Ectodermal cell (in vitro differentiated cells): ENCODE results near the gene KLK1.
"Not testable (repeated sequence)": the region's sequence is repeated elsewhere in the genome, so short reads cannot be mapped to it uniquely, and the experiment has no call there.

Source experiments
- H3K27ac ChIP-seq: 2 replicates; pipeline ENCODE4 v1.7.0; 2013; ENCODE audit warnings: mild to moderate bottlenecking, low read depth, low read length; ENCODE audit not compliant: insufficient read depth, poor library complexity, severe bottlenecking
- H3K27me3 ChIP-seq: 2 replicates; pipeline ENCODE4 v1.7.0; 2013; ENCODE audit warnings: mild to moderate bottlenecking, low read length; ENCODE audit not compliant: insufficient read depth, control insufficient read depth, poor library complexity, severe bottlenecking
- H3K36me3 ChIP-seq: one replicate; pipeline ENCODE4 v1.7.0; 2013; ENCODE audit warnings: low read length; ENCODE audit not compliant: control insufficient read depth, insufficient read depth
- H3K4me1 ChIP-seq: one replicate; pipeline ENCODE4 v1.7.0; 2013; ENCODE audit warnings: low read length; ENCODE audit not compliant: control insufficient read depth, insufficient read depth
- H3K4me3 ChIP-seq: 2 replicates; pipeline ENCODE4 v1.7.0; 2013; ENCODE audit warnings: low read depth, low read length, control low read depth; ENCODE audit not compliant: insufficient read depth
- H3K9me3 ChIP-seq: 2 replicates; pipeline ENCODE4 v1.7.0; 2013; ENCODE audit warnings: mild to moderate bottlenecking, low read length, moderate library complexity; ENCODE audit not compliant: control insufficient read depth
- WGBS, 2 experiments: methylation state at CpG; one replicate each; pipeline ENCODE4 v1.1.7; 2013; ENCODE audit warnings: missing lambda C conversion rate in 2 of 2; 5-methylcytosine and 5-hydroxymethylcytosine counted together

The KLK1 gene

GRCh38 chr19:50817941-50818858 is 5.4 kb downstream of the KLK1 start:
- H3K4me3 ChIP-seq, result peak overlapping the region; percentile 41
- WGBS, 2 experiments, result 24 to 25% methylated on average over 52 of the region's 52 CpGs
- no peaks in the 10 kb centered on the region for H3K9me3 ChIP-seq
- H3K27ac ChIP-seq, result no peak overlapping the region
- H3K27me3 ChIP-seq, result peaks cover 69% of the 10 kb centered on the region
- peaks cover 5% of the 10 kb centered on the region for H3K4me1 ChIP-seq
- no peaks in the 10 kb centered on the region for H3K36me3 ChIP-seq

DNA sequence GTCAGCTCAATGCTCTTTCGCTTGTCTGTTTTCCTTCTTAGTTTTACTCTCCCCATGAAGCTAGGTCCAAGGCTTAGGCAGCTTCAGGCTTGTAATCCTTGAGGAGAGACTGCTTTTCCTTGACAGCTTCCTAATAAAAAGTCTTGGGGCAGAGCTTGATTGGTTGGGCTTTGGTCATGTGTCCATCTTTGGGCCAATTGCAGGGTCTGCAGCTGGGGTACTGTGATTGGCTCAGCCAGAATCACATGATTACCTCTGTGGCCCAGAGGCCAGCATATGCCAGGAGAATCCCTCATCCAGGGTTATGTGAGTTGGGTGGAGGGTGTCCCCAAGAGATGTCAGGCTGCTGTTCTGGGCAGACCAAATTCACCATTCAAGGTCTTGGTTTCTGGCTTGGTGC is 8.1 kb downstream of the KLK1 start:
- Histone ChIP-seq H3K36me3 (no peaks in the 10 kb centered on the region), H3K4me3 (no peak overlapping the region), H3K9me3 (no peaks in the 10 kb centered on the region), H3K4me1 (peaks cover 5% of the 10 kb centered on the region), H3K27ac (no peak overlapping the region), H3K27me3 (peaks cover 45% of the 10 kb centered on the region)
- WGBS, 2 experiments, result 91 to 96% methylated on average over 1 of the region's 1 CpG

DNA sequence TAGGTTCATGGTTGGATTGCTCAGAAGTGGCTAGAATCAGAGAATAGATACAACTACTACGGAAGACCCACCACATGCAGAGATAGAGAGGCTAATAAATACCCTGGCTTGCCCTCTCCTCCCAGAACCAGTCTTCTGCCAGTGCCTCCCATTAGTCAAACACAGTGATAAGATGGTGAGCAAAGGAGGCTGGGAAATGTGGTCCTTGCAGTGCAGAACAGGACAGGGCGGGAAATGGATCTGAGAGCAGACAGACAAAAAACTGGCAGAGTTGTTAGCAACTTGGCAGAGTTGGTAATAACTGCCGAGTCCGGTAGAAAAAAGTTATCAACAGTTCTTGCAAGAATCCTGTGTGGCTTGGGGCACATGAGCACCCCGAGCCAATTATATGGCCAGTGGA is 8.7 kb downstream of the KLK1 start:
- H3K9me3 ChIP-seq, result no peaks in the 10 kb centered on the region
- no peak overlapping the region for H3K27ac ChIP-seq
- H3K36me3 ChIP-seq, result no peaks in the 10 kb centered on the region
- 82 to 88% methylated on average over 5 of the region's 5 CpGs for WGBS, 2 experiments
- no peak overlapping the region for H3K4me3 ChIP-seq
- H3K27me3 ChIP-seq, result peaks cover 43% of the 10 kb centered on the region
- peaks cover 5% of the 10 kb centered on the region for H3K4me1 ChIP-seq

GRCh38 chr19:50812474-50812873 is 11.1 kb downstream of the KLK1 start:
- Histone ChIP-seq H3K27me3 (peaks cover 26% of the 10 kb centered on the region), H3K9me3 (no peaks in the 10 kb centered on the region), H3K27ac (no peak overlapping the region), H3K4me1 (no peaks in the 10 kb centered on the region), H3K36me3 (no peaks in the 10 kb centered on the region), H3K4me3 (no peak overlapping the region)
- 68 to 71% methylated on average over 3 of the region's 3 CpGs for WGBS, 2 experiments

DNA sequence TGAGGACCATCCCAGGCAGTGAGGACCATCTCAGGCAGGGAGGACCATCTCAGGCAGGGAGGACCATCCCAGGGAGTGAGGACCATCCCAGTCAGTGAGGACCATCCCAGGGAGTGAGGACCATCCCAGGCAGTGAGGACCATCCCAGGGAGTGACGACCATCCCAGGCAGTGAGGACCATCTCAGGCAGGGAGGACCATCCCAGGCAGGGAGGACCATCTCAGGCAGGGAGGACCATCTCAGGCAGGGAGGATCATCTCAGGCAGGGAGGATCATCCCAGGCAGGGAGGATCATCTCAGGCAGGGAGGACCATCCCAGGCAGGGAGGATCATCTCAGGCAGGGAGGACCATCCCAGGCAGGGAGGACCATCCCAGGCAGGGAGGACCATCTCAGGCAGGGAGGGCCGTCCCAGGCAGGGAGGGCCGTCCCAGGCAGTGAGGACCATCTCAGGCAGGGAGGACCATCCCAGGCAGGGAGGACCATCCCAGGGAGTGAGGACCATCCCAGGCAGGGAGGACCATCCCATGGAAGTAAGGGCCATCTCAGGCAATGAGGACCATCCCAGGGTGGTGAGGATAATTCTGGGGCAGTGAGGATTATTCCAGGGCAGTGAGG is 11.9 kb downstream of the KLK1 start:
- 70 to 73% methylated on average over 3 of the region's 3 CpGs for WGBS, 2 experiments

GRCh38 chr19:50808856-50809255 is 14.7 kb downstream of the KLK1 start:
- Histone ChIP-seq H3K4me3 (no peak overlapping the region), H3K36me3 (no peaks in the 10 kb centered on the region), H3K27ac (no peak overlapping the region), H3K27me3 (peaks cover 14% of the 10 kb centered on the region), H3K9me3 (no peaks in the 10 kb centered on the region), H3K4me1 (no peaks in the 10 kb centered on the region)
- WGBS, 2 experiments, result 70 to 71% methylated on average over 1 of the region's 1 CpG

More for the DNA sequence above, 11.9 kb downstream of the KLK1 start:
- peaks cover 22% of the 10 kb centered on the region for H3K27me3 ChIP-seq
- not testable (repeated sequence) for H3K27ac ChIP-seq, H3K4me3 ChIP-seq, H3K4me1 ChIP-seq, H3K9me3 ChIP-seq, H3K36me3 ChIP-seq

- WGBS, 2 experiments, result 0% methylated on average over 62 of the region's 62 CpGs
- H3K27me3 ChIP-seq, result peaks cover 7% of the 10 kb centered on the region
These were observed 18.9 kb downstream of the KLK1 start for GRCh38 chr19:50804420-50805272.

DNA sequence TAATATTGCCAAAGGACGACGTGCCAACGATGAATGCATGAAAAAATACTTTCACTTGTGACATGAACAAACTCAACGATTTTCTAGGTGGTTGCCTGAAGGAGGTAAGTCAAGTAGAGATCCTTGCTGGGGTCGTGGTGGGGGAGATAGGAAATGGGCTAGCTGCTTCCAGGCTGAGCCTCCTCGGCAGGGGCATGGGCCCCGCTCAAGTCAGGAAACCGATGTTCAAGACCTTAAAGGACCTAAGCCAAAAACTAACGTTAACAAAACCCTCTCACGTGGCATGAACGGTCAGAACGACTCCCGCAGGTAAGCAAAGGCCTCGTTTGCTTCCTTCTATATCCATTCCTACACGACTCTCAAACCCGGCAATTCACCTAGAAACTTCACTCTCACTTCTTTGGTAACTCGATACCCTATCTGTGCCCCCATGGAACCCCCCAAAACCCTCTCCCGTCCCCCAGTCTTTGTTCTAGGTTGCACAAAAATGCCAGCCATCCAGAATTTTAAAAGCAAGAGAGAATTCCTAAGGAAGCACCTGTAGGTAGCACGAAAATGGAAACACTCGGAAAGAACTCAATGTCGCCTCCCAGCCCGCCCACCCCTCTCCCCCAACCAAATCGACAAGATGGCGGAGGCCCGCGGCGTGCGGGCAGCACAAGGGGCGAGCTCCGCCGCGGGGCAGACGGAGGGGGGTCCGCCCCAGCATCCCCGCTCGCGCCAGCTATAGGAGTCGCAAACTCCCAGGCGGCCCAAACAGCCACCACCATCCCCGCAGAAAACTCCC is 19.8 kb downstream of the KLK1 start:
- WGBS, 2 experiments, result 0% methylated on average over 40 of the region's 40 CpGs
- peak overlapping the region; percentile 93 for H3K4me3 ChIP-seq
- H3K36me3 ChIP-seq, result peaks cover 8% of the 10 kb centered on the region
- H3K27ac ChIP-seq, result peak overlapping the region; percentile 100
- peaks cover 5% of the 10 kb centered on the region for H3K4me1 ChIP-seq
- H3K27me3 ChIP-seq, result peaks cover 5% of the 10 kb centered on the region
- no peaks in the 10 kb centered on the region for H3K9me3 ChIP-seq

More at GRCh38 chr19:50804420-50805272, 18.9 kb downstream of the KLK1 start:
- Histone ChIP-seq H3K36me3 (peaks cover 5% of the 10 kb centered on the region), H3K4me3 (peak overlapping the region; percentile 93), H3K27ac (peak overlapping the region; percentile 100), H3K9me3 (no peaks in the 10 kb centered on the region), H3K4me1 (peaks cover 5% of the 10 kb centered on the region)

DNA sequence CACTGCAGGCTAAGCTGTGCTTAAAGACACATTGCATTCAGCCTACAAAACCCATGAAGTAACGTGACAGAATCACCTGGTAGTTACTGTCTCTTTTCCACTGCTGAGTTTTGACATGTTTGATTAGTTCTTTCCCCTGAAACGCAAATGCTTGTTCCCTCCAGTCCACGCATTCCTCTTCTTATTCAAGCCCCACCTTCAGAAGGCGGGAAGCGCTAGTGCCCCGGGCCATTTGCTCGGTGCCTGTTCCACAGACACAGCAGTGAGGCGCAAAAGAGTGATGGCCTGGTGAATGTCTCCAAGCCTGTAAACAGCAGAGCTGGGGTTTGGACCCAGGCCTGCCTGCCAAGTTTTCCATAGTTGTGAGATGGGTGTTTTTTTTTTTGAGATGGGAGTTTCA is 22.5 kb downstream of the KLK1 start:
- no peaks in the 10 kb centered on the region for H3K9me3 ChIP-seq
- peaks cover 5% of the 10 kb centered on the region for H3K4me1 ChIP-seq
- WGBS, 2 experiments, result 94 to 95% methylated on average over 8 of the region's 8 CpGs
- no peaks in the 10 kb centered on the region for H3K27me3 ChIP-seq
- H3K36me3 ChIP-seq, result peaks cover 13% of the 10 kb centered on the region
- H3K4me3 ChIP-seq, result no peak overlapping the region
- H3K27ac ChIP-seq, result no peak overlapping the region
